Right ventricle myocardium superior (tissue), 1 donor: ENCODE results near the gene PUM1. TPM values are rescaled to one million over a fixed set of nuclear protein-coding genes. Genes with fewer than 3 reads are reported as not detected.
"Not testable (repeated sequence)": the region's sequence is repeated elsewhere in the genome, so short reads cannot be mapped to it uniquely, and the experiment has no call there.

ENCODE experiments used
- ATAC-seq: fragments of 200-7000 bp; cut with Tn5 transposase; one replicate; pipeline ENCODE4 v1.9.1; 2020; ENCODE audit warnings: mild to moderate bottlenecking; ENCODE audit not compliant: poor library complexity
- DNase-seq: peaks from one replicate; pipeline ENCODE4 v3.0.0-alpha.2; 2020
- intact Hi-C: fragments of 100-400 bp; cut with DNase I; formaldehyde crosslinking; loops from one replicate; pipeline ENCODE4 v1.11.2; 2022
- long read RNA-seq: library from polyadenylated mRNA; unstranded; transcript quantifications from one replicate; pipeline ENCODE4 v2.0.0, GENCODE V29; 2021
- total RNA-seq: library from RNA; stranded (reverse); fragmentation: NEBNext Ultra II Directional; extraction: Animal tissue kit (Norgen Biotek cat#: 25700); gene quantifications from one replicate; pipeline ENCODE4 v1.2.1, GENCODE V29; 2021
- donor health status: DM: no; HTN: yes; CAD: no; lungs with severe emphysema.

Gene PUM1
- 66.1 TPM for total RNA-seq
- long read RNA-seq, full-length matches to known transcripts: 18 of 67 reads
- long read RNA-seq, partial matches to known transcripts: 18 of 67 reads
- long read RNA-seq, other reads (novel, unspliced or antisense): 31 of 67 reads

- DNase-seq (peak; percentile 98), ATAC-seq (peak; percentile 99)
Measured at GRCh38 chr1:31065310-31066217, at the start of gene PUM1. PUM1 (minus strand) TSS chr1:31065717; CDS start chr1:31059566, 6,151 bp downstream.

GRCh38 chr1:31112266-31112935, 46.9 kb upstream of the PUM1 start:
- ATAC-seq (no peak), DNase-seq (peak; percentile 9)
- intact Hi-C loops: no loop called here

More at GRCh38 chr1:31065310-31066217, at the start of gene PUM1:
- intact Hi-C loops: no loop called here

- ATAC-seq (peak; percentile 63), DNase-seq (peak; percentile 83)
- intact Hi-C loops: no loop called here
Measured at GRCh38 chr1:31111290-31111951, 45.9 kb upstream of the PUM1 start.

GRCh38 chr1:31110846-31111245, 45.3 kb upstream of the PUM1 start:
- no peak for DNase-seq
- intact Hi-C loops: no loop called here
- no peak for ATAC-seq

GRCh38 chr1:31108861-31109260, 43.3 kb upstream of the PUM1 start:
- intact Hi-C loops: no loop called here
- DNase-seq (no peak), ATAC-seq (no peak)

- ATAC-seq (no peak), DNase-seq (no peak)
- intact Hi-C loops: no loop called here
Measured at GRCh38 chr1:31105646-31106045, 40.1 kb upstream of the PUM1 start.

GRCh38 chr1:31102501-31102950, 37.0 kb upstream of the PUM1 start:
- intact Hi-C loops: no loop called here
- DNase-seq: no peak
- ATAC-seq: peak; percentile 73

- ATAC-seq (peak; percentile 54), DNase-seq (no peak)
- intact Hi-C loops: no loop called here
Measured at GRCh38 chr1:31101147-31101502, 35.6 kb upstream of the PUM1 start.

GRCh38 chr1:31099293-31100032, 33.9 kb upstream of the PUM1 start:
- ATAC-seq: no peak
- intact Hi-C loops: no loop called here

GRCh38 chr1:31095985-31096384, 30.5 kb upstream of the PUM1 start:
- ATAC-seq (no peak), DNase-seq (no peak)
- intact Hi-C loops: no loop called here

More at GRCh38 chr1:31099293-31100032, 33.9 kb upstream of the PUM1 start:
- no peak for DNase-seq

- ATAC-seq (no peak), DNase-seq (no peak)
- intact Hi-C loops: no loop called here
Measured at GRCh38 chr1:31095298-31095981, 29.9 kb upstream of the PUM1 start.

GRCh38 chr1:31088081-31088480, 22.6 kb upstream of the PUM1 start:
- DNase-seq, ATAC-seq, intact Hi-C loops: not testable (repeated sequence)

GRCh38 chr1:31084782-31085569, 19.5 kb upstream of the PUM1 start:
- intact Hi-C loops: no loop called here
- ATAC-seq: no peak
- DNase-seq: no peak

- DNase-seq (no peak), ATAC-seq (no peak)
- intact Hi-C loops: no loop called here
Measured at GRCh38 chr1:31082385-31082784, 16.9 kb upstream of the PUM1 start.

- DNase-seq (no peak), ATAC-seq (no peak)
- intact Hi-C loops: no loop called here
Measured at GRCh38 chr1:31073044-31073443, 7.5 kb upstream of the PUM1 start.

GRCh38 chr1:31072304-31072746, 6.8 kb upstream of the PUM1 start:
- no peak for DNase-seq
- no peak for ATAC-seq
- intact Hi-C loops: no loop called here

- DNase-seq: no peak
- intact Hi-C loops: no loop called here
- ATAC-seq: no peak
Measured at GRCh38 chr1:31069392-31069791, 3.9 kb upstream of the PUM1 start.
